Measurements from ENCODE around the gene TIMM21. TPM values are rescaled to one million over a fixed set of nuclear protein-coding genes. Genes with fewer than 3 reads are reported as not detected.

The TIMM21 gene
- total RNA-seq, 1 experiment from 2014 or later = 44.9 TPM

GRCh38 chr18:74131124-74131523 lies 17.2 kb upstream of the TIMM21 start:
- peaks cover 13% of the 10 kb centered on the region for H3K27me3 Mint-ChIP-seq (ENCODE audit: unreplicated experiment)
- H3K9me3 Mint-ChIP-seq (ENCODE audit: low read depth, unreplicated experiment) = no peaks in the 10 kb centered on the region
- DNase-seq = no peak
- CTCF ChIA-PET = no interaction called here
- H3K27ac Mint-ChIP-seq (ENCODE audit: unreplicated experiment) = no peak overlapping the region
- H3K4me1 Mint-ChIP-seq (ENCODE audit: low read depth, unreplicated experiment) = no peaks in the 10 kb centered on the region
- TF ChIP-seq CTCF (IDR thresholded peaks at IDR 0.05; ENCODE audit: unreplicated experiment) = no peak
- intact Hi-C loops (cut with micrococcal nuclease; ENCODE audit: unreplicated experiment) = no loop called here
- BruUV-seq (replicated peaks) = no TSS peak
- H3K36me3 Mint-ChIP-seq (ENCODE audit: insufficient read depth, unreplicated experiment) = no peaks in the 10 kb centered on the region
- H3K4me3 Mint-ChIP-seq (ENCODE audit: low read depth, unreplicated experiment) = no peak overlapping the region

- Mint-ChIP-seq H3K27me3 (ENCODE audit: unreplicated experiment) (peaks cover 2% of the 10 kb centered on the region), H3K4me3 (ENCODE audit: low read depth, unreplicated experiment) (no peak overlapping the region), H3K27ac (ENCODE audit: unreplicated experiment) (no peak overlapping the region), H3K4me1 (ENCODE audit: low read depth, unreplicated experiment) (no peaks in the 10 kb centered on the region), H3K36me3 (ENCODE audit: insufficient read depth, unreplicated experiment) (no peaks in the 10 kb centered on the region), H3K9me3 (ENCODE audit: low read depth, unreplicated experiment) (no peaks in the 10 kb centered on the region)
- no TSS peak for BruUV-seq (replicated peaks)
- TF ChIP-seq CTCF (IDR thresholded peaks at IDR 0.05; ENCODE audit: unreplicated experiment) = no peak
- intact Hi-C loops (cut with micrococcal nuclease; ENCODE audit: unreplicated experiment) = no loop called here
- CTCF ChIA-PET = no interaction called here
- no peak for DNase-seq
These were observed 16.1 kb upstream of the TIMM21 start for GRCh38 chr18:74132201-74132600.

GRCh38 chr18:74137920-74138538 lies 10.3 kb upstream of the TIMM21 start:
- TF ChIP-seq CTCF (IDR thresholded peaks at IDR 0.05; ENCODE audit: unreplicated experiment) = no peak
- Mint-ChIP-seq H3K27me3 (ENCODE audit: unreplicated experiment) (peaks cover 32% of the 10 kb centered on the region), H3K4me3 (ENCODE audit: low read depth, unreplicated experiment) (no peak overlapping the region), H3K4me1 (ENCODE audit: low read depth, unreplicated experiment) (no peaks in the 10 kb centered on the region), H3K36me3 (ENCODE audit: insufficient read depth, unreplicated experiment) (no peaks in the 10 kb centered on the region), H3K27ac (ENCODE audit: unreplicated experiment) (no peak overlapping the region), H3K9me3 (ENCODE audit: low read depth, unreplicated experiment) (no peaks in the 10 kb centered on the region)
- CTCF ChIA-PET = no interaction called here
- BruUV-seq (replicated peaks) = no TSS peak
- no peak for DNase-seq
- intact Hi-C loops (cut with micrococcal nuclease; ENCODE audit: unreplicated experiment) = no loop called here

- intact Hi-C loops (cut with micrococcal nuclease; ENCODE audit: unreplicated experiment) = no loop called here
- no peaks in the 10 kb centered on the region for H3K4me1 Mint-ChIP-seq (ENCODE audit: low read depth, unreplicated experiment)
- no peak overlapping the region for H3K4me3 Mint-ChIP-seq (ENCODE audit: low read depth, unreplicated experiment)
- no peak for DNase-seq
- CTCF ChIA-PET = interaction anchor here (0.6 kb wide), 1 partner anchor 1576 kb away, joined by 3 read pairs; no protein-coding TSS in a partner anchor
- no peak for TF ChIP-seq CTCF (IDR thresholded peaks at IDR 0.05; ENCODE audit: unreplicated experiment)
- peaks cover 32% of the 10 kb centered on the region for H3K27me3 Mint-ChIP-seq (ENCODE audit: unreplicated experiment)
- no peaks in the 10 kb centered on the region for H3K9me3 Mint-ChIP-seq (ENCODE audit: low read depth, unreplicated experiment)
- no peaks in the 10 kb centered on the region for H3K36me3 Mint-ChIP-seq (ENCODE audit: insufficient read depth, unreplicated experiment)
- BruUV-seq (replicated peaks) = no TSS peak
- H3K27ac Mint-ChIP-seq (ENCODE audit: unreplicated experiment) = no peak overlapping the region
These were observed 8.9 kb upstream of the TIMM21 start for GRCh38 chr18:74139411-74139810.
